ENCODE measurements around the gene TWF2.

The TWF2 gene

GRCh38 chr3:52234516-52235447, 4.2 kb downstream of the TWF2 start:
- no peaks in the 10 kb centered on the region for H3K9me3 ChIP-seq (ENCODE audit: control insufficient read depth, low read depth, low read length)

GRCh38 chr3:52233968-52234367, 5.0 kb downstream of the TWF2 start:
- H3K4me1 ChIP-seq (ENCODE audit: control insufficient read depth, low read depth, low read length) = peaks cover 19% of the 10 kb centered on the region
- H3K27ac ChIP-seq (ENCODE audit: low read length) = no peak overlapping the region
- H3K36me3 ChIP-seq (ENCODE audit: control insufficient read depth, low read depth, low read length) = peaks cover 22% of the 10 kb centered on the region
- H3K4me3 ChIP-seq (ENCODE audit: low read length) = no peak overlapping the region
- no peak overlapping the region for H3K9ac ChIP-seq (ENCODE audit: low read length)
- H3K9me3 ChIP-seq (ENCODE audit: control insufficient read depth, low read depth, low read length) = no peaks in the 10 kb centered on the region
- H3K27me3 ChIP-seq (ENCODE audit: control insufficient read depth, insufficient read depth, low read length) = no peaks in the 10 kb centered on the region

More at GRCh38 chr3:52234516-52235447, 4.2 kb downstream of the TWF2 start:
- Histone ChIP-seq H3K4me3 (ENCODE audit: low read length) (no peak overlapping the region), H3K27me3 (ENCODE audit: control insufficient read depth, insufficient read depth, low read length) (no peaks in the 10 kb centered on the region), H3K27ac (ENCODE audit: low read length) (no peak overlapping the region), H3K9ac (ENCODE audit: low read length) (no peak overlapping the region), H3K4me1 (ENCODE audit: control insufficient read depth, low read depth, low read length) (peaks cover 19% of the 10 kb centered on the region), H3K36me3 (ENCODE audit: control insufficient read depth, low read depth, low read length) (peaks cover 14% of the 10 kb centered on the region)

- Histone ChIP-seq H3K4me1 (ENCODE audit: control insufficient read depth, low read depth, low read length) (peaks cover 15% of the 10 kb centered on the region), H3K36me3 (ENCODE audit: control insufficient read depth, low read depth, low read length) (peaks cover 22% of the 10 kb centered on the region), H3K9ac (ENCODE audit: low read length) (no peak overlapping the region), H3K27ac (ENCODE audit: low read length) (no peak overlapping the region), H3K9me3 (ENCODE audit: control insufficient read depth, low read depth, low read length) (no peaks in the 10 kb centered on the region), H3K27me3 (ENCODE audit: control insufficient read depth, insufficient read depth, low read length) (no peaks in the 10 kb centered on the region), H3K4me3 (ENCODE audit: low read length) (no peak overlapping the region)
Measured at GRCh38 chr3:52233108-52233591, 5.8 kb downstream of the TWF2 start.

GRCh38 chr3:52232279-52233107, 6.5 kb downstream of the TWF2 start:
- Histone ChIP-seq H3K27ac (ENCODE audit: low read length) (no peak overlapping the region), H3K4me1 (ENCODE audit: control insufficient read depth, low read depth, low read length) (peaks cover 9% of the 10 kb centered on the region), H3K9ac (ENCODE audit: low read length) (no peak overlapping the region), H3K36me3 (ENCODE audit: control insufficient read depth, low read depth, low read length) (peaks cover 22% of the 10 kb centered on the region), H3K4me3 (ENCODE audit: low read length) (no peak overlapping the region), H3K9me3 (ENCODE audit: control insufficient read depth, low read depth, low read length) (no peaks in the 10 kb centered on the region), H3K27me3 (ENCODE audit: control insufficient read depth, insufficient read depth, low read length) (no peaks in the 10 kb centered on the region)

- H3K27me3 ChIP-seq (ENCODE audit: control insufficient read depth, insufficient read depth, low read length) = no peaks in the 10 kb centered on the region
- peaks cover 1% of the 10 kb centered on the region for H3K4me1 ChIP-seq (ENCODE audit: control insufficient read depth, low read depth, low read length)
- H3K36me3 ChIP-seq (ENCODE audit: control insufficient read depth, low read depth, low read length) = peaks cover 22% of the 10 kb centered on the region
- H3K27ac ChIP-seq (ENCODE audit: low read length) = no peak overlapping the region
- H3K9me3 ChIP-seq (ENCODE audit: control insufficient read depth, low read depth, low read length) = no peaks in the 10 kb centered on the region
- no peak overlapping the region for H3K9ac ChIP-seq (ENCODE audit: low read length)
- no peak overlapping the region for H3K4me3 ChIP-seq (ENCODE audit: low read length)
Measured at GRCh38 chr3:52231502-52232278, 7.3 kb downstream of the TWF2 start.

- H3K9me3 ChIP-seq (ENCODE audit: control insufficient read depth, low read depth, low read length) = no peaks in the 10 kb centered on the region
- no peaks in the 10 kb centered on the region for H3K4me1 ChIP-seq (ENCODE audit: control insufficient read depth, low read depth, low read length)
- H3K9ac ChIP-seq (ENCODE audit: low read length) = no peak overlapping the region
- peaks cover 22% of the 10 kb centered on the region for H3K36me3 ChIP-seq (ENCODE audit: control insufficient read depth, low read depth, low read length)
- H3K4me3 ChIP-seq (ENCODE audit: low read length) = no peak overlapping the region
- H3K27me3 ChIP-seq (ENCODE audit: control insufficient read depth, insufficient read depth, low read length) = no peaks in the 10 kb centered on the region
- H3K27ac ChIP-seq (ENCODE audit: low read length) = no peak overlapping the region
Measured at GRCh38 chr3:52230889-52231499, 8.0 kb downstream of the TWF2 start.

- Histone ChIP-seq H3K4me1 (ENCODE audit: control insufficient read depth, low read depth, low read length) (no peaks in the 10 kb centered on the region), H3K9me3 (ENCODE audit: control insufficient read depth, low read depth, low read length) (no peaks in the 10 kb centered on the region), H3K27me3 (ENCODE audit: control insufficient read depth, insufficient read depth, low read length) (no peaks in the 10 kb centered on the region), H3K9ac (ENCODE audit: low read length) (no peak overlapping the region), H3K27ac (ENCODE audit: low read length) (no peak overlapping the region), H3K4me3 (ENCODE audit: low read length) (no peak overlapping the region), H3K36me3 (ENCODE audit: control insufficient read depth, low read depth, low read length) (peaks cover 22% of the 10 kb centered on the region)
Measured at GRCh38 chr3:52230461-52230860, 8.5 kb downstream of the TWF2 start.

GRCh38 chr3:52229656-52230055, 9.3 kb downstream of the TWF2 start:
- no peaks in the 10 kb centered on the region for H3K4me1 ChIP-seq (ENCODE audit: control insufficient read depth, low read depth, low read length)
- no peak overlapping the region for H3K4me3 ChIP-seq (ENCODE audit: low read length)
- no peaks in the 10 kb centered on the region for H3K9me3 ChIP-seq (ENCODE audit: control insufficient read depth, low read depth, low read length)
- H3K36me3 ChIP-seq (ENCODE audit: control insufficient read depth, low read depth, low read length) = peaks cover 22% of the 10 kb centered on the region
- H3K9ac ChIP-seq (ENCODE audit: low read length) = no peak overlapping the region
- no peaks in the 10 kb centered on the region for H3K27me3 ChIP-seq (ENCODE audit: control insufficient read depth, insufficient read depth, low read length)
- no peak overlapping the region for H3K27ac ChIP-seq (ENCODE audit: low read length)

GRCh38 chr3:52228751-52229291, 10.1 kb downstream of the TWF2 start:
- Histone ChIP-seq H3K9ac (ENCODE audit: low read length) (no peak overlapping the region), H3K27me3 (ENCODE audit: control insufficient read depth, insufficient read depth, low read length) (no peaks in the 10 kb centered on the region), H3K9me3 (ENCODE audit: control insufficient read depth, low read depth, low read length) (no peaks in the 10 kb centered on the region), H3K27ac (ENCODE audit: low read length) (no peak overlapping the region), H3K4me3 (ENCODE audit: low read length) (no peak overlapping the region), H3K36me3 (ENCODE audit: control insufficient read depth, low read depth, low read length) (peaks cover 22% of the 10 kb centered on the region), H3K4me1 (ENCODE audit: control insufficient read depth, low read depth, low read length) (no peaks in the 10 kb centered on the region)

GRCh38 chr3:52228266-52228665, 10.7 kb downstream of the TWF2 start:
- H3K27me3 ChIP-seq (ENCODE audit: control insufficient read depth, insufficient read depth, low read length) = no peaks in the 10 kb centered on the region
- H3K9ac ChIP-seq (ENCODE audit: low read length) = no peak overlapping the region
- no peaks in the 10 kb centered on the region for H3K9me3 ChIP-seq (ENCODE audit: control insufficient read depth, low read depth, low read length)
- H3K36me3 ChIP-seq (ENCODE audit: control insufficient read depth, low read depth, low read length) = peaks cover 22% of the 10 kb centered on the region
- H3K27ac ChIP-seq (ENCODE audit: low read length) = no peak overlapping the region
- no peaks in the 10 kb centered on the region for H3K4me1 ChIP-seq (ENCODE audit: control insufficient read depth, low read depth, low read length)
- H3K4me3 ChIP-seq (ENCODE audit: low read length) = no peak overlapping the region
